GM23248 (cell line): Measurements from ENCODE around the gene TP53TG5.

Experiments used
- EZH2 ChIP-seq: fragments of 200-600 bp; sonication (generic); IDR thresholded peaks from 2 replicates; pipeline ENCODE4 v1.6.1; 2018; ENCODE audit warnings: antibody characterized with exemption, mild to moderate bottlenecking; ENCODE audit not compliant: insufficient read depth, poor library complexity, severe bottlenecking
- EZH2phosphoT487 ChIP-seq: fragments of 200-600 bp; sonication (generic); IDR thresholded peaks from 2 replicates; pipeline ENCODE4 v1.6.1; 2018; ENCODE audit warnings: antibody characterized with exemption, moderate library complexity, mild to moderate bottlenecking, low read depth; ENCODE audit not compliant: insufficient read depth

DNA sequence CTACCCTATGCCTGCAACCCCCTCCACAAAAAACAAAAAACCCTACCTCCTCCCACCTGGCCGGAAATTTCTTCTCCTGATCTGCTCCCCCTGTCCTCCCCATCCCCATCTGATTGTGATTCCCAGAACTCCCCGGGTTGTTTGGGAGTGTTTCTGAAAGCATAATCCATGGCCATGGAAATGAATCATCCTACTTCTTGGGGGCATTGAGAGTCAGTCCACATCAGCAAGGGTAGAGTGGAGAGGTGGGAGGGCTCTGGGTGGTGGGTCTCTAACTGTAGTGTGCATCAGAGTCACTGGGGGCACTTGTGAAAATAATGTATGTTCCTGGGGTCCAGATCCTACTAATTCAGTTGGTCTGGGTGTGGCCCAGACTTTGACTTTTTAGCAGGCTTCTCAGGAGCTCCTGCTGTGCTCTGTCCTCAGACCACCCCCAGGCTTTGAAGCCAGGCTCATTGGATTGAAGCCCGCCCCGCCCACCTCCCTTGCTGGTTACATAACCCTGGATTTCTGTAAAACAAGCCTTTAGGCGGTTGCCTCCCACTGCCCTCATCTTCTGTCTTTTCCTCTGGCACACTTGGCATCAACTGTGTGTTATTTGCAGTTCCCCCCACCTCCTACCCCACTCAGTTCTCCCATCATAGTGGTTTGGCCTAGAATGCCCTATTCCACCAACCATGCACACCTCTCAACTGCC, 48.3 kb upstream of the TP53TG5 start:
- TF ChIP-seq EZH2 (no peak), EZH2phosphoT487 (no peak)
